Measurements from ENCODE around the gene C19orf25. TPM values are rescaled to one million over a fixed set of nuclear protein-coding genes. Genes with fewer than 3 reads are reported as not detected.

C19orf25 gene
- total and polyA plus RNA-seq, 2 of the 13 experiments (the other 11 are each of a cell fraction or from before 2014, with no cell fraction given), result 14.2 to 32.4 TPM

- TF ChIP-seq HNF1A (IDR thresholded peaks at IDR 0.05; ENCODE audit: low read depth) (0 out of 2 replicates have a peak, but pooled peaks have one; percentile 46), HNF1A (CRISPR knock-in tag; IDR thresholded peaks at IDR 0.05; ENCODE audit: borderline replicate concordance) (peak; percentile 43; the same call in 1 of the 2 replicates), ZNF432 (CRISPR knock-in tag; IDR thresholded peaks at IDR 0.05; ENCODE audit: borderline replicate concordance) (no peak), SIX4 (CRISPR knock-in tag; IDR thresholded peaks at IDR 0.05) (no peak), PAXIP1 (CRISPR knock-in tag; conservative IDR thresholded peaks at IDR 0.05) (0 out of 2 replicates have a peak, but pooled peaks have one; percentile 19), REPIN1 (CRISPR knock-in tag; IDR thresholded peaks at IDR 0.05; ENCODE audit: borderline replicate concordance, low read depth) (no peak), PPARG (CRISPR knock-in tag; conservative IDR thresholded peaks at IDR 0.05) (peak; percentile 39; the same call in 1 of the 2 replicates), ZNF629 (CRISPR knock-in tag; conservative IDR thresholded peaks at IDR 0.05) (no peak), ZNF530 (CRISPR knock-in tag; IDR thresholded peaks at IDR 0.05; ENCODE audit: low read depth) (no peak), SNAPC4 (CRISPR knock-in tag; IDR thresholded peaks at IDR 0.05) (no peak), JUNB (CRISPR knock-in tag; IDR thresholded peaks at IDR 0.05; ENCODE audit: borderline replicate concordance) (no peak), ZBTB2 (CRISPR knock-in tag; IDR thresholded peaks at IDR 0.05; ENCODE audit: low read depth) (no peak), SETDB1 (CRISPR knock-in tag; IDR thresholded peaks at IDR 0.05; ENCODE audit: borderline replicate concordance) (no peak)
Observed at GRCh38 chr19:1501200-1501595, 22.2 kb upstream of the C19orf25 start (continued).
